HepG2 (cell line): ENCODE measurements around the gene NFS1. TPM values are rescaled to one million over a fixed set of nuclear protein-coding genes. Genes with fewer than 3 reads are reported as not detected.
A peak's percentile ranks its signal among the peaks of the same experiment; 100 is the strongest.

ENCODE experiments used
- CCAR2 ChIP-seq: fragments of 200-400 bp; formaldehyde crosslinking; optimal IDR thresholded peaks from 2 replicates; pipeline ENCODE3; 2018; ENCODE audit warnings: low read depth, mild to moderate bottlenecking, low read length, moderate library complexity
- GABPB1 ChIP-seq: IDR thresholded peaks from 2 replicates; pipeline ENCODE4 v1.6.1; 2016; ENCODE audit warnings: mild to moderate bottlenecking, missing genetic modification reagents, moderate library complexity, missing compliant biosample characterization
- HDAC2 ChIP-seq: sonication (generic); formaldehyde crosslinking; IDR thresholded peaks from 2 replicates; pipeline ENCODE4 v1.4.0; 2020; ENCODE audit warnings: missing genetic modification reagents
- JUN ChIP-seq: sonication (generic); formaldehyde crosslinking; IDR thresholded peaks from 2 replicates; pipeline ENCODE4 v1.4.0; 2020; ENCODE audit warnings: mild to moderate bottlenecking, missing genetic modification reagents
- KDM2A ChIP-seq: sonication (generic); formaldehyde crosslinking; IDR thresholded peaks from 2 replicates; pipeline ENCODE4 v1.4.0; 2020; ENCODE audit warnings: low read depth, missing genetic modification reagents, borderline replicate concordance
- KMT2B ChIP-seq: IDR thresholded peaks from 2 replicates; pipeline ENCODE4 v1.6.1; 2016; ENCODE audit warnings: missing genetic modification reagents, missing compliant biosample characterization
- NR2F2 ChIP-seq: IDR thresholded peaks from 2 replicates; pipeline ENCODE4 v1.6.1; 2012; ENCODE audit warnings: low read depth, inconsistent platforms, borderline replicate concordance
- RAD51 ChIP-seq: fragments of 450-650 bp; IDR thresholded peaks from 2 replicates; pipeline ENCODE4 v1.6.1; 2016; ENCODE audit warnings: borderline replicate concordance
- RORA ChIP-seq: sonication (generic); formaldehyde crosslinking; IDR thresholded peaks from 2 replicates; pipeline ENCODE4 v1.5.0; 2020; ENCODE audit warnings: mild to moderate bottlenecking, missing genetic modification reagents, moderate library complexity
- SP2 ChIP-seq: sonication (generic); formaldehyde crosslinking; IDR thresholded peaks from 2 replicates; pipeline ENCODE4 v1.5.1; 2020; ENCODE audit warnings: mild to moderate bottlenecking, missing genetic modification reagents
- SSRP1 ChIP-seq: IDR thresholded peaks from 2 replicates; pipeline ENCODE4 v1.6.1; 2016; ENCODE audit warnings: control low read depth
- ZNF234 ChIP-seq: sonication (generic); formaldehyde crosslinking; conservative IDR thresholded peaks from 2 replicates; pipeline ENCODE4 v1.5.1; 2020; ENCODE audit warnings: mild to moderate bottlenecking, missing genetic modification reagents
- ZNF292 ChIP-seq: sonication (generic); formaldehyde crosslinking; IDR thresholded peaks from 2 replicates; pipeline ENCODE4 v1.8.1; 2022; ENCODE audit warnings: mild to moderate bottlenecking, low read depth, missing genetic modification reagents, borderline replicate concordance
- ZNF713 ChIP-seq: sonication (generic); formaldehyde crosslinking; IDR thresholded peaks from 2 replicates; pipeline ENCODE4 v1.4.0; 2020; ENCODE audit warnings: mild to moderate bottlenecking, missing genetic modification reagents
- ZNF75D ChIP-seq: sonication (generic); formaldehyde crosslinking; IDR thresholded peaks from 2 replicates; pipeline ENCODE4 v1.8.1; 2023; ENCODE audit warnings: missing genetic modification reagents, mild to moderate bottlenecking, borderline replicate concordance
- ZNF772 ChIP-seq: sonication (generic); formaldehyde crosslinking; IDR thresholded peaks from 2 replicates; pipeline ENCODE4 v1.5.0; 2020; ENCODE audit warnings: mild to moderate bottlenecking, missing genetic modification reagents
- ZSCAN30 ChIP-seq: sonication (generic); formaldehyde crosslinking; IDR thresholded peaks from 2 replicates; pipeline ENCODE4 v1.5.0; 2020; ENCODE audit warnings: mild to moderate bottlenecking, missing genetic modification reagents
- polyA plus RNA-seq, 8 experiments: library from polyadenylated mRNA; depleted of rRNA in 3 of 8; stranded (reverse) in 7 of 8; unstranded in 1 of 8; fragments of >200 nt; fragmentation: Illumina TruSeq in 4 of 8; extraction: Trizol in 4 of 8; gene quantifications; 2 replicates each; pipeline versions ENCODE4 v1.2.1 to v1.2.3, GENCODE V29; 2011 to 2016; ENCODE audit warnings: low read depth in 4 of 8, missing spikeins in 1 of 8, mixed read lengths in 1 of 8; ENCODE audit not compliant: insufficient read depth in 1 of 8
- total RNA-seq, 5 experiments: library from RNA; depleted of rRNA; stranded (reverse); fragments of >200 nt; fragmentation: Illumina TruSeq; extraction: Trizol; gene quantifications; 2 replicates each; pipeline ENCODE4 v1.2.3, GENCODE V29; 2016; ENCODE audit warnings: low read depth in 1 of 5
- TF ChIP-seq, protein P1 (sequence below), 2 experiments: sonication (generic) in 1 of 2; formaldehyde crosslinking in 1 of 2; IDR thresholded peaks; 2 replicates each; pipeline versions ENCODE4 v1.5.1 to v1.6.1; 2011 to 2020; ENCODE audit warnings: borderline replicate concordance in 1 of 2, low read depth in 1 of 2, low read length in 1 of 2, mild to moderate bottlenecking in 1 of 2, missing genetic modification reagents in 1 of 2, moderate library complexity in 1 of 2
- TF ChIP-seq, protein P2 (sequence below): sonication (generic); formaldehyde crosslinking; IDR thresholded peaks from 2 replicates; pipeline ENCODE4 v1.4.0; 2020; ENCODE audit warnings: missing genetic modification reagents, borderline replicate concordance
- TF ChIP-seq, protein P3 (sequence below): IDR thresholded peaks from 2 replicates; pipeline ENCODE4 v1.6.1; 2018; ENCODE audit warnings: missing genetic modification reagents
- TF ChIP-seq, protein P4 (sequence below), 2 experiments: IDR thresholded peaks; 2 replicates each; pipeline ENCODE4 v1.6.1; 2011 to 2012; ENCODE audit warnings: low read length in 2 of 2, borderline replicate concordance in 1 of 2, low read depth in 1 of 2, mild to moderate bottlenecking in 1 of 2, moderate library complexity in 1 of 2

NFS1 gene
- total and polyA plus RNA-seq, 2 of the 13 experiments (the other 11 are each of a cell fraction or from before 2014, with no cell fraction given): 65.9 to 88.1 TPM

DNA sequence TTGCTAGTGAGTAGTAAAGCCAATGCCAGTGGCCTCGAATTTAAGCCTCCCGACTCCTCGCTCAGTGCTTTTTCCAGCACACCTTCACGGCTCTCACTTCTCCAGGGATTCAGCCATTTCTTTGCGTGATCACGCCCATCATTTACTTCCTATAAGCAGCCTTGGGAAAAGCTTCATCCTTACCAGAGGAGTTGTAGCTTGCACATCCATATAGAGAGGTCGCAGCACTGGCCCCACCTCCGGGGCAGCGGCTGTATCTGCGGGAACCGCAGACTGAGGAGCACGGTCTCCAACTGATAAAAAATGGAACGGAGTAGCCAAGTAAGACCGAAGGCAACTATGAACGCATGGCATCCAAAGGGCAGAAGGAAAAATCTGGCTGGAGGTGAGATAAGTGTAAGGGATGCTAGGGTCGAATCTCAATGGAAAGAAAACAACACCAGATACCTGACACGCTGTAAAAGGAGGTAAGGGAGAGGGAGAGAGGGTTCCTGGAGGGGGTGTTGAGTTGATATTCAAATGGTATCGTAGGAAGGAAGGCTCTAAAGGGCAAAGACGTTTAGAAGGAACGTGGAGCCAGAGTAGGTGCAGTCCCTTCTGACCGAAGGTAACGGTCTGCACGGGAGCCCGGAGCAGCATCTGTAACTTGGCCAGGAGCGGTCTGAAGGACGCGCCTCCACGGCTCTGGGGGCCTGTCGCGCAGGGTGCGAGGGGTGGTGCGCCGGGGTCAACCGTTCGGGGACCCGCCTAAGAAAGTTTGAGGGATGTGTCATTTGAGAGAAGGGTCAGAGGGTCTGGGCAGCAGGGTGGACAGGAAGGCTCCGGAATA is 640 bp downstream of the NFS1 start (continued):
- TF ChIP-seq, protein P1, sequence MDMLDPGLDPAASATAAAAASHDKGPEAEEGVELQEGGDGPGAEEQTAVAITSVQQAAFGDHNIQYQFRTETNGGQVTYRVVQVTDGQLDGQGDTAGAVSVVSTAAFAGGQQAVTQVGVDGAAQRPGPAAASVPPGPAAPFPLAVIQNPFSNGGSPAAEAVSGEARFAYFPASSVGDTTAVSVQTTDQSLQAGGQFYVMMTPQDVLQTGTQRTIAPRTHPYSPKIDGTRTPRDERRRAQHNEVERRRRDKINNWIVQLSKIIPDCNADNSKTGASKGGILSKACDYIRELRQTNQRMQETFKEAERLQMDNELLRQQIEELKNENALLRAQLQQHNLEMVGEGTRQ (IDR thresholded peaks at IDR 0.05; ENCODE audit: low read depth, low read length): no peak
- TF ChIP-seq, protein P1 (CRISPR knock-in tag; IDR thresholded peaks at IDR 0.05; ENCODE audit: borderline replicate concordance): no peak
- TF ChIP-seq SP2 (CRISPR knock-in tag) (no peak), KMT2B (CRISPR knock-in tag) (peak; percentile 25), ZNF292 (peak; percentile 14; the same call in 1 of the 2 replicates), RORA (CRISPR knock-in tag) (no peak), SSRP1 (CRISPR knock-in tag) (no peak; the same call in 1 of the 2 replicates), ZSCAN30 (CRISPR knock-in tag) (no peak), CCAR2 (no peak), ZNF713 (CRISPR knock-in tag) (no peak), ZNF234 (CRISPR knock-in tag) (no peak), ZNF75D (CRISPR knock-in tag) (no peak), HDAC2 (CRISPR knock-in tag) (no peak), GABPB1 (CRISPR knock-in tag) (no peak), RAD51 (no peak), JUN (peak; percentile 53; the same call in 1 of the 2 replicates), KDM2A (no peak), ZNF772 (CRISPR knock-in tag) (no peak; the same call in 1 of the 2 replicates), NR2F2 (no peak)
- TF ChIP-seq, protein P2, sequence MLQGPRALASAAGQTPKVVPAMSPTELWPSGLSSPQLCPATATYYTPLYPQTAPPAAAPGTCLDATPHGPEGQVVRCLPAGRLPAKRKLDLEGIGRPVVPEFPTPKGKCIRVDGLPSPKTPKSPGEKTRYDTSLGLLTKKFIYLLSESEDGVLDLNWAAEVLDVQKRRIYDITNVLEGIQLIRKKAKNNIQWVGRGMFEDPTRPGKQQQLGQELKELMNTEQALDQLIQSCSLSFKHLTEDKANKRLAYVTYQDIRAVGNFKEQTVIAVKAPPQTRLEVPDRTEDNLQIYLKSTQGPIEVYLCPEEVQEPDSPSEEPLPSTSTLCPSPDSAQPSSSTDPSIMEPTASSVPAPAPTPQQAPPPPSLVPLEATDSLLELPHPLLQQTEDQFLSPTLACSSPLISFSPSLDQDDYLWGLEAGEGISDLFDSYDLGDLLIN: no peak
- TF ChIP-seq, protein P3, sequence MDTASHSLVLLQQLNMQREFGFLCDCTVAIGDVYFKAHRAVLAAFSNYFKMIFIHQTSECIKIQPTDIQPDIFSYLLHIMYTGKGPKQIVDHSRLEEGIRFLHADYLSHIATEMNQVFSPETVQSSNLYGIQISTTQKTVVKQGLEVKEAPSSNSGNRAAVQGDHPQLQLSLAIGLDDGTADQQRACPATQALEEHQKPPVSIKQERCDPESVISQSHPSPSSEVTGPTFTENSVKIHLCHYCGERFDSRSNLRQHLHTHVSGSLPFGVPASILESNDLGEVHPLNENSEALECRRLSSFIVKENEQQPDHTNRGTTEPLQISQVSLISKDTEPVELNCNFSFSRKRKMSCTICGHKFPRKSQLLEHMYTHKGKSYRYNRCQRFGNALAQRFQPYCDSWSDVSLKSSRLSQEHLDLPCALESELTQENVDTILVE (CRISPR knock-in tag): no peak
- TF ChIP-seq, protein P4, sequence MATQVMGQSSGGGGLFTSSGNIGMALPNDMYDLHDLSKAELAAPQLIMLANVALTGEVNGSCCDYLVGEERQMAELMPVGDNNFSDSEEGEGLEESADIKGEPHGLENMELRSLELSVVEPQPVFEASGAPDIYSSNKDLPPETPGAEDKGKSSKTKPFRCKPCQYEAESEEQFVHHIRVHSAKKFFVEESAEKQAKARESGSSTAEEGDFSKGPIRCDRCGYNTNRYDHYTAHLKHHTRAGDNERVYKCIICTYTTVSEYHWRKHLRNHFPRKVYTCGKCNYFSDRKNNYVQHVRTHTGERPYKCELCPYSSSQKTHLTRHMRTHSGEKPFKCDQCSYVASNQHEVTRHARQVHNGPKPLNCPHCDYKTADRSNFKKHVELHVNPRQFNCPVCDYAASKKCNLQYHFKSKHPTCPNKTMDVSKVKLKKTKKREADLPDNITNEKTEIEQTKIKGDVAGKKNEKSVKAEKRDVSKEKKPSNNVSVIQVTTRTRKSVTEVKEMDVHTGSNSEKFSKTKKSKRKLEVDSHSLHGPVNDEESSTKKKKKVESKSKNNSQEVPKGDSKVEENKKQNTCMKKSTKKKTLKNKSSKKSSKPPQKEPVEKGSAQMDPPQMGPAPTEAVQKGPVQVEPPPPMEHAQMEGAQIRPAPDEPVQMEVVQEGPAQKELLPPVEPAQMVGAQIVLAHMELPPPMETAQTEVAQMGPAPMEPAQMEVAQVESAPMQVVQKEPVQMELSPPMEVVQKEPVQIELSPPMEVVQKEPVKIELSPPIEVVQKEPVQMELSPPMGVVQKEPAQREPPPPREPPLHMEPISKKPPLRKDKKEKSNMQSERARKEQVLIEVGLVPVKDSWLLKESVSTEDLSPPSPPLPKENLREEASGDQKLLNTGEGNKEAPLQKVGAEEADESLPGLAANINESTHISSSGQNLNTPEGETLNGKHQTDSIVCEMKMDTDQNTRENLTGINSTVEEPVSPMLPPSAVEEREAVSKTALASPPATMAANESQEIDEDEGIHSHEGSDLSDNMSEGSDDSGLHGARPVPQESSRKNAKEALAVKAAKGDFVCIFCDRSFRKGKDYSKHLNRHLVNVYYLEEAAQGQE (IDR thresholded peaks at IDR 0.05; ENCODE audit: borderline replicate concordance in 1 of 2, low read depth in 1 of 2, low read length in 2 of 2): no peak
